IPS-20b (cell line): ENCODE data around the gene KIAA2012.

ENCODE experiments used
- H3K27ac ChIP-seq: one replicate; pipeline ENCODE4 v1.5.1; 2013; ENCODE audit warnings: low read length
- H3K27me3 ChIP-seq: 2 replicates; pipeline ENCODE4 v1.6.1; 2013; ENCODE audit warnings: mild to moderate bottlenecking, low read length, inconsistent platforms; ENCODE audit not compliant: insufficient read depth
- H3K36me3 ChIP-seq: 2 replicates; pipeline ENCODE4 v1.6.1; 2013; ENCODE audit warnings: low read depth, mild to moderate bottlenecking, inconsistent platforms, low read length, moderate library complexity; ENCODE audit not compliant: insufficient read depth
- H3K4me1 ChIP-seq: 2 replicates; pipeline ENCODE4 v1.6.1; 2013; ENCODE audit warnings: mild to moderate bottlenecking, control low read depth, inconsistent platforms, low read length, moderate library complexity; ENCODE audit not compliant: insufficient read depth
- H3K4me3 ChIP-seq: 2 replicates; pipeline ENCODE4 v1.5.1; 2013; ENCODE audit warnings: mild to moderate bottlenecking, low read length, inconsistent platforms
- H3K9ac ChIP-seq: 2 replicates; pipeline ENCODE4 v1.6.1; 2013; ENCODE audit warnings: low read depth, mild to moderate bottlenecking, inconsistent platforms, low read length, moderate library complexity
- H3K9me3 ChIP-seq: 2 replicates; pipeline ENCODE4 v1.6.1; 2013; ENCODE audit warnings: mild to moderate bottlenecking, low read depth, low read length, inconsistent platforms; ENCODE audit not compliant: insufficient read depth

KIAA2012 gene

DNA sequence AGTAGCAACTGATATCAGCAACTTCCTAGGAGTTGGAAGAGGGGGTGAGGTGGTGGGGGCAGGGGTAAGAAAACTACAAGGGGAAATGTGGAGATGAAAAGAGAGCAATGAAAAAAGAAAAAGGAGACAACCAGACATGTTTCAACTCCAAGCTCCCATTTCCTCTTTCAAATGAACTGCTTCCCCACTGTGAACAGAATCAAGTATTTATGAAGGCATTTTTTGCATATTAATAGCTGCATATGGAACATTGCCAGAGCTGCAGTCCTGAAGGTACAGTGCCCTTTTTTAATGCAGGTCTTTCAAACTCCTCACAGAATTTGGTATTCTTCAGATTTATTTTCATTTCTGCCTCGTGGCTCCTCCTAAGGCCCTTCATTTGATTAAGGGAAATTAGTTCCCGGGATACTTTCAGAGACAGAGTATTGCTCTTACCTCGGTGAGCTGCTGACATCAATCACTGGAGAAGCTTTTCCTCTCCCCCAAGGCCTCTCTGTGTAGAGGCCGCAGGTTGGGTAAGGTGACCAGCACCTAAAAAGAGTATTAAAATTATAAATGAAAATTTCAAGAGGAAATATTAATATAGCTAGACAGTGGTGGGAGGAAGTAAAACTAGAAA, 68.4 kb downstream of the KIAA2012 start:
- Histone ChIP-seq H3K4me1 (peaks cover 15% of the 10 kb centered on the region; the same call in 1 of the 2 replicates), H3K27ac (no peak overlapping the region), H3K27me3 (no peaks in the 10 kb centered on the region), H3K36me3 (no peaks in the 10 kb centered on the region), H3K9ac (no peak overlapping the region), H3K9me3 (no peaks in the 10 kb centered on the region), H3K4me3 (no peak overlapping the region)

DNA sequence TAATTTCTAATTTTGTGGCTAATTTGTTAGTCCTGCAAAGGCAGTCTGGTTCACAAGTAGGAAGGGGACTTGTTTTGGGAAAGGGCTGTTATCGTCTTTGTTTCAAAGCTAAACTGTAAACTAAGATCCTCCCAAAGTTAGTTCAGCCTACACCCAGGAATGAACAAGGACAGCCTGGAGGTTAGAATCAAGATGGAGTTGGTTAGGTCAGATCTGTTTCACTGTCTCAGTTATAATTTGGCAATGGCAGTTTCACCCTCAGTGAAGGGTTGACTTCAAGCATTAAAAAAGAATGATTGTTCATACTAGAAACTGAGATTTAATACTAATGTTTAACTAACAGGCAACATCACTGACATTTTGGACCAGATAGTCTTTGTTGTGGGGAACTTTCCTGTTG, 69.5 kb downstream of the KIAA2012 start:
- H3K27ac ChIP-seq = no peak overlapping the region
- no peaks in the 10 kb centered on the region for H3K27me3 ChIP-seq
- H3K9me3 ChIP-seq = no peaks in the 10 kb centered on the region
- H3K4me1 ChIP-seq = peaks cover 21% of the 10 kb centered on the region
- no peaks in the 10 kb centered on the region for H3K36me3 ChIP-seq
- no peak overlapping the region for H3K9ac ChIP-seq
- H3K4me3 ChIP-seq = no peak overlapping the region

DNA sequence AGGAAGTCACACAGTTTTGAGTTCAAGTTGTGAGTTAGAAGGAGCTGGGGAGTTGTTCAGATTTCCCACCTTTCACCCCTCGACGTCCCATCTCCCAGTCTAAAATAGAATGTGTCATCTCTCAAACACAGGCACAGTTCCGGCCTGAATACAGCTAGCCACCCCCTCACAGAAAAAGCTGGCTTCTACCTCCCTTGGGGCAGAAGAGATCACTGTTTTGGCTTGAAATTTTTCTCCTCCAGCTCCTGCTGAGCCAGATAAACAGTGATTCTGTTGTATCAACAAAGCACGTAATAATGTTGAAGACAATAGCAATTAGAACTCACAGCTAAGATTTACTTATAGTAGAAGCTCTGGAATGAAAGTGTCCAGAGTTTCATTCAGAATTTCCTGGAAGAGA, 74.7 kb downstream of the KIAA2012 start:
- H3K9me3 ChIP-seq = no peaks in the 10 kb centered on the region
- peaks cover 21% of the 10 kb centered on the region for H3K4me1 ChIP-seq
- no peaks in the 10 kb centered on the region for H3K36me3 ChIP-seq
- no peak overlapping the region for H3K4me3 ChIP-seq
- H3K27me3 ChIP-seq = peaks cover 9% of the 10 kb centered on the region; the same call in 1 of the 2 replicates
- H3K9ac ChIP-seq = no peak overlapping the region
- H3K27ac ChIP-seq = no peak overlapping the region

DNA sequence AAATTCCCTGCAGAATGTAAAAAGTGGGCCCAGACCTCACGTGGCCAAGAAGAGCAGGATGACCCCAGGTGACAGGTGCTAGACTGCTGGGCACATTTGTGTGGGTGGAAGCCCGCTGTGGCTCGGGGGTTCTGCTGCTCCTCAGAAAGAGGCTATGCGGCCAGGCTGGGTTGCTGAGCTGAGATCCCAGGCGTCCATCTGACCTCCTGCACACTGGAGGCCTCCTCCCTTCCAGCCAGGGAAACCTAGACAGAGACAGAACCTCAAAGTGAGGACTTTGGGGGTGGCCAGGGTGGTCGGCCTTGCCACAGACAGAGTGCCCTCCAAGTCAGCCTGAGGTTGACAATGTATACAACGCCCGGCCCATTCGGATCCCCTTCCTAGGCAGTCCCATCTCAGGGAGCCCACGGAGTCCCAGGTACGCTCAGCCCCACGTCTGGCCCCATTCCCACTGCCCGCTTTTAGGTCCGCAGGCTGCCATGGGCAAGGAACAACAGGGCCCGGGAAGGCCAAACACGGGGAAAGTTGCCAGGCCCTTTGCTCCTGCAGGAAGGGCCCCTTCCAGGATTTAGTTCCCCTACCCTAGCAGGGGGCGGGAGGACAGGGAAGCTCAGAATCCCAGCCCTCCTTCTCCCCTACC, 75.6 kb downstream of the KIAA2012 start:
- Histone ChIP-seq H3K36me3 (no peaks in the 10 kb centered on the region), H3K9ac (no peak overlapping the region)

DNA sequence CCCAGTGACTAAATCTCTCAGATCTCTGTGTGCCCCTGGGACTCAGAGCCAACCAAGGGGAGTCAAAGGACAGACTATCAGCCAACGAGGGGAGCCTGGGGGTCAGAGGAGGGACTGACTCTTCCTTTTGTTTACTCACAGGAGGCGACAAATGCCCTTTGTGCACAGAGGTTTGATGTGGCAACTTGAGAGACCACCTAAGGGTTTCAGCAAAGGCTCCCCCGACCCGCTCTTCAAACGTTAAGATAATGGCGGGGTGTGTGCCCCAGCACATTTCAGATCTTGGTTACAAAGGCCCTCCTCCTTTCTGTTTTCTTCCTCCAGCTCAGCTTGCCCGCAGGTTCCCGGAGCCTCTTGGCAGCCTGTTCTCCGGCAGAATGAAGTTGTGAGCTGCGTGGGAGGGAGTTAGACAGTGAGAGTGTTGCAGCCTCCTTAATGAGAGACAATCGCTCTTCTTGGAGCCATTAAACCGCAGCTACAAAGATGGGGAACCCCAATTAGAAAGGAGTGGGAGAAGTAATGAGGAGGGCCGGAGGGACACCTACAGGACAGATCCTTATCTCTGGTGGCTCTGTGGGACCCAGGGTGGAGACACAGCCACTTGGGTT, 76.2 kb downstream of the KIAA2012 start:
- H3K9ac ChIP-seq = peak overlapping the region; percentile 5; the same call in 1 of the 2 replicates
- H3K27me3 ChIP-seq = peaks cover 9% of the 10 kb centered on the region; the same call in 1 of the 2 replicates
- H3K4me3 ChIP-seq = peak overlapping the region; percentile 17
- H3K27ac ChIP-seq = no peak overlapping the region
- H3K9me3 ChIP-seq = no peaks in the 10 kb centered on the region
- H3K36me3 ChIP-seq = no peaks in the 10 kb centered on the region
- peaks cover 18% of the 10 kb centered on the region for H3K4me1 ChIP-seq

More for the DNA sequence above, 75.6 kb downstream of the KIAA2012 start:
- H3K27me3 ChIP-seq = peaks cover 9% of the 10 kb centered on the region; the same call in 1 of the 2 replicates
- H3K4me3 ChIP-seq = no peak overlapping the region; the same call in 1 of the 2 replicates
- no peak overlapping the region for H3K27ac ChIP-seq
- peaks cover 21% of the 10 kb centered on the region for H3K4me1 ChIP-seq
- H3K9me3 ChIP-seq = no peaks in the 10 kb centered on the region

DNA sequence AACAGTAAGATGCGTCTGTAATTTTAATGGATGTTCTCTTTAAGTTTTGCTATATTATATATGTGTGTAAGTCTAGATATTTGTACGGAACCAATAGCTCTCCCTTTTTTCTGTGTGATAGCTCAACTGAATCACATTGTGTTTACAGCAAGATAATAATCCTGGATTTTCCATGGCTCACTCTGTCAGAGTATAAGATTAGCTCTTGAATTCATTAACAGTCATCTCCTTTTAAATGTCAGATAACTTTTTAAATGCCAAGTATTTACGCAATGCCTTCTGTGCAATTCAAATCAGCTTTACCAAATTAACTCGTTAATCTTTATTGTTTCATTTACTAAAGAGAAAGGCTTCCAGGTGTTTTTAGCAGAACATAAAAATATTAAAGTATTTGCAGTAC, 76.9 kb downstream of the KIAA2012 start:
- Histone ChIP-seq H3K9ac (no peak overlapping the region), H3K36me3 (no peaks in the 10 kb centered on the region), H3K4me3 (peak overlapping the region; percentile 17; the same call in 1 of the 2 replicates), H3K9me3 (no peaks in the 10 kb centered on the region), H3K4me1 (peaks cover 16% of the 10 kb centered on the region), H3K27ac (no peak overlapping the region), H3K27me3 (peaks cover 9% of the 10 kb centered on the region; the same call in 1 of the 2 replicates)

DNA sequence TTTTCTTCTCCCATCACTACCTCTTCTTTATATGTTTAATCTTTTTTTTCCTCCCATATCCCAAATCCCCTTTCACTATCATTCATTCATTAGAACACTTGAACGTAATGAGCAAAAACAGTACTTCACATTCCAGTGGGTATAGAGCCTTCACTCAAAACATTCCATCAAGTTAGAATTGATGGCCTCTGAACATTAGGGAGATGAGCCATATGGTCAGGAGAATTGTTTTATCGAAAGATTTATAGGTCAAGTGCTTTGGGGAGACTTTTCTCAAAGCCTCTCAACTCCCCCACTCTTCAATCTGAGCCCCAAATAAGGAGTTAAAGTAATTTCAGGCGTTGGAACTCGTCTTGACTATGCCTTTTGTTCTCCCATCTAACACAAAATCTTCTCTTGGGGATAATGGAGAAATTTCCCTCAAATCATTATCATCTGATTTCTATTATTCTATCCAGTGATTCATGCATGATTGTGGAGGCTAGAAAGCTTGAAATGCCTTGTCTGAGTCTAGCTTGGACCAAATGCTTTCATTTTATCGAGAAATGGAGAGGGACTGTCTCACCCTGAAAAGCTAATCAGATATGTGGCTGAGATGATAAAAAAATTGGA, 79.2 kb downstream of the KIAA2012 start:
- H3K36me3 ChIP-seq = no peaks in the 10 kb centered on the region
- H3K27me3 ChIP-seq = peaks cover 9% of the 10 kb centered on the region; the same call in 1 of the 2 replicates
- no peaks in the 10 kb centered on the region for H3K9me3 ChIP-seq
- no peak overlapping the region for H3K9ac ChIP-seq
- H3K4me3 ChIP-seq = no peak overlapping the region
- no peak overlapping the region for H3K27ac ChIP-seq
- H3K4me1 ChIP-seq = peaks cover 12% of the 10 kb centered on the region; the same call in 1 of the 2 replicates

DNA sequence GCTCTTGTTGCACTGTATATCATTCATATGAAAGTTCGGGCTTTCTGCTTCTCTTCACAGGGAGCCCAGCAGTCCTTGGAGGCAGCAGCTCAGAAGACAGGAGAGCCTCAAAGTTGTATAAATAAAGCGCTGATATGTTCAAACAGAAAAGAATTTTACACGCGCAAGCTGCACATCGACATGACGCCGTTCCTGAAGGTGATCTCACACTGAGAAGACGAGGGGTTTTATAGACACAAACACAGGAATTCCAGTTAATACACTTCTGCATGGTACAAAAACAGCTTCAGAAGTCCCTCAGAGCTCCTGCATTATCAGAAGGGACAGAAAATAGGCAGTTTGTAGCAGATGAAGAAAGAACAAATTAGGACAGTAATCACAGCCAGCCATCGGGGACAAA, 81.6 kb downstream of the KIAA2012 start:
- no peak overlapping the region for H3K27ac ChIP-seq
- no peaks in the 10 kb centered on the region for H3K36me3 ChIP-seq

DNA sequence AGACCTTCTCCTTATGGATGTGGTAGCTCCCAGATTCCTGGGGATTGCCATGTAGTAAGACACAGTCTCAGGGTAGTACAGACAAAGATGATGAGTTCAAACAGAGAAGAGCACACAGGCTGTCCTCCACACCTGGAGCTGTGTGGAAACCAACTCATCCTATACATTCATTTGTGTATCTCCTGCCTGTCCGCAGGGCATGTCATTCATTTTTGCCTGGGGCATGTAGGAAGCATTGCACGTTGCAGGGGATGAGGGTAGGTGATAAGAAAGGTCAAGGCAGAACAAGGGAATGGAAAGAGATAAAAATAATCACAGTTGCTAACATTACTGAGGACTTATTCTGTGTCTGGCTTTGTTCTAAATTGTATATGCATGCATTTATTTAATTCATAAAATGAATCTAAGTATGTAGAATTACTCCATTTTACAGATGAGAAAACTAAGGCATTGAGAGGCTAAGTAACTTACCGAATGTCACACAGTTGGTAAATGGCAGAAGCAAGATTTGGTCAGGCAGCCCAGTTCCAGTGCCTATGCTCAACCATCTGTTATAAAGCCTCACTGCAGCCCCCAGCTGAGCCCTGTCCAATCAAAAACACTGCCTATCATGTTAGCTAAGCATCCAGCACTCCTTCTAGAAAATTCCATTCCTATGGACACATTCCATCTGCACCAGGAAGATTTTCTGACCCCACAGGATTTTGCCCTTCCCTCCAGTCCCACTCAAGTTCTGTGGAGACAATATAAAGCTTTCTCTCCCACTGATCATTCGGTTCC, 84.3 kb downstream of the KIAA2012 start:
- H3K36me3 ChIP-seq = no peaks in the 10 kb centered on the region

More for the DNA sequence above, 81.6 kb downstream of the KIAA2012 start:
- Histone ChIP-seq H3K9ac (no peak overlapping the region), H3K4me3 (no peak overlapping the region), H3K4me1 (peaks cover 2% of the 10 kb centered on the region; the same call in 1 of the 2 replicates), H3K27me3 (no peaks in the 10 kb centered on the region; the same call in 1 of the 2 replicates), H3K9me3 (no peaks in the 10 kb centered on the region)

DNA sequence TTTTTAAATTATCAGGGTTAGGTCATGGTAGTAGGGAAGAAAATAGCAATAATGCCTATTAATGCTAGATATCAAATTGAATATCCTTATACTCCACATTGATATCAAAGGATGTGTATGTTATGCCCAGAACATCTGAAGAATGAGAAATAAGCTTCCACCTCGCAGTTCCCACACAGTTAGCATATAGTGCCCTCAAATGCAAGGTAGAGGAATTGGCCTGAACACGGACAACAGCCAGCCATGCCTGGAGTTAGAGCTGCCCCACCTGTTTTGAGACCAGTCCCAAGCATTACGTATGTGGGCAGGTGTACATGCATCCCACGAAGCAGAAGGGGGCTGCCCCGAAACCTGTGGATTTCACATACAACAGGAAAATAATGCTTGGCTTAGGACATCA, 85.7 kb downstream of the KIAA2012 start:
- no peak overlapping the region for H3K4me3 ChIP-seq
- no peaks in the 10 kb centered on the region for H3K9me3 ChIP-seq
- H3K36me3 ChIP-seq = no peaks in the 10 kb centered on the region
- no peak overlapping the region for H3K9ac ChIP-seq
- no peak overlapping the region for H3K27ac ChIP-seq
- H3K27me3 ChIP-seq = no peaks in the 10 kb centered on the region
- H3K4me1 ChIP-seq = no peaks in the 10 kb centered on the region

More for the DNA sequence above, 84.3 kb downstream of the KIAA2012 start:
- Histone ChIP-seq H3K27ac (no peak overlapping the region), H3K9ac (no peak overlapping the region), H3K4me1 (no peaks in the 10 kb centered on the region), H3K4me3 (no peak overlapping the region), H3K9me3 (no peaks in the 10 kb centered on the region), H3K27me3 (no peaks in the 10 kb centered on the region)
